Fibroblast of pulmonary artery (primary cell): ENCODE results near the gene LRRC43.

Experiments used
- DNase-seq: peaks from one replicate; pipeline ENCODE4 v3.0.0-alpha.2; 2010; ENCODE audit warnings: low read depth
- H3K4me3 ChIP-seq: replicated peaks from 2 replicates; pipeline ENCODE4 v1.5.1; 2011; ENCODE audit warnings: low read depth, mild to moderate bottlenecking, control low read depth, low read length, moderate library complexity
- CTCF ChIP-seq: IDR thresholded peaks from 2 replicates; pipeline ENCODE4 v1.5.1; 2011; ENCODE audit warnings: mild to moderate bottlenecking, control low read depth, low read length, inconsistent platforms; ENCODE audit errors: missing control alignments

The LRRC43 gene

GRCh38 chr12:122144885-122145284, 38.0 kb upstream of the LRRC43 start:
- no peak overlapping the region for H3K4me3 ChIP-seq
- TF ChIP-seq CTCF: no peak
- DNase-seq: no peak

- no peak overlapping the region for H3K4me3 ChIP-seq
- DNase-seq: no peak
- TF ChIP-seq CTCF: no peak
These were observed 37.2 kb upstream of the LRRC43 start for GRCh38 chr12:122145505-122146330.

- DNase-seq: no peak
- no peak for TF ChIP-seq CTCF
- no peak overlapping the region for H3K4me3 ChIP-seq
These were observed 35.2 kb upstream of the LRRC43 start for GRCh38 chr12:122147514-122148290.

- DNase-seq: peak; percentile 55
- no peak for TF ChIP-seq CTCF
- no peak overlapping the region for H3K4me3 ChIP-seq
These were observed 34.3 kb upstream of the LRRC43 start for GRCh38 chr12:122148657-122149056.

- DNase-seq: no peak
- H3K4me3 ChIP-seq: no peak overlapping the region
- TF ChIP-seq CTCF: no peak
These were observed 32.7 kb upstream of the LRRC43 start for GRCh38 chr12:122150127-122150681.

GRCh38 chr12:122152754-122153153, 30.2 kb upstream of the LRRC43 start:
- no peak for DNase-seq
- no peak for TF ChIP-seq CTCF

More at GRCh38 chr12:122152754-122153153, 30.2 kb upstream of the LRRC43 start:
- no peak overlapping the region for H3K4me3 ChIP-seq
